Pancreas (tissue), 10 donors: ENCODE data around the gene RCAN1. TPM values are rescaled to one million over a fixed set of nuclear protein-coding genes. Genes with fewer than 3 reads are reported as not detected.
"Not testable (repeated sequence)": the region's sequence is repeated elsewhere in the genome, so short reads cannot be mapped to it uniquely, and the experiment has no call there.

Source experiments
- ATAC-seq, 4 donors: fragments of 200-7000 bp; cut with Tn5 transposase; one replicate each; pipeline versions ENCODE4 v1.8.0 to v1.9.1; 2020; ENCODE audit warnings: mild to moderate bottlenecking in 4 of 4, moderate library complexity in 4 of 4
- DNase-seq, 6 donors: peaks; one replicate each; pipeline ENCODE4 v3.0.0-alpha.2; 2020
- FAIRE-seq: peaks from 2 replicates; lab custom pipeline; 2012; peaks lifted over from hg19 to GRCh38; lab: Jason Lieb, UNC
- H3K27ac ChIP-seq, 4 donors: fragments of 200-600 bp; sonication (generic); 1 replicate in 3 of 4; 2 replicates in 1 of 4; pipeline versions ENCODE4 v1.5.0 to v1.8.0; 2020
- H3K27me3 ChIP-seq, 4 donors: fragments of 200-600 bp; one replicate each; pipeline ENCODE4 v1.8.0; 2021
- H3K36me3 ChIP-seq, 3 donors: fragments of 200-600 bp; sonication (generic) in 1 of 3; one replicate each; pipeline versions ENCODE4 v1.5.0 to v1.8.0; 2020 to 2021
- H3K4me1 ChIP-seq, 3 donors: fragments of 200-600 bp; one replicate each; pipeline ENCODE4 v1.8.0; 2021
- H3K4me3 ChIP-seq, 4 donors: fragments of 200-600 bp; sonication (generic) in 2 of 4; one replicate each; pipeline versions ENCODE4 v1.5.0 to v1.8.0; 2020 to 2021
- H3K9me3 ChIP-seq, 4 donors: fragments of 200-600 bp; one replicate each; pipeline ENCODE4 v1.8.0; 2021
- WGBS, 2 donors: extraction: QIAGEN DNeasy Blood & Tissue Kit; methylation state at CpG; one replicate each; pipeline ENCODE4 v1.1.7; 2013; 5-methylcytosine and 5-hydroxymethylcytosine counted together
- intact Hi-C, 3 donors: fragments of 100-400 bp; cut with DNase I; formaldehyde crosslinking; loops; one replicate each; pipeline versions ENCODE4 v1.11.1 to v1.14.2; 2022
- polyA plus RNA-seq, 2 donors: library from polyadenylated mRNA; stranded (reverse); fragments of 200-250 nt; gene quantifications; one replicate each; pipeline ENCODE4 v1.2.3, GENCODE V29; 2013
- total RNA-seq, 6 donors: library from RNA; stranded (reverse); fragmentation: NEBNext Ultra II Directional in 4 of 6; extraction: Animal tissue kit (Norgen Biotek cat#: 25700) in 4 of 6; gene quantifications; one replicate each; pipeline versions ENCODE4 v1.2.1 to v1.2.4, GENCODE V29; 2021 to 2023
- TF ChIP-seq, protein P1 (sequence below), 4 donors: fragments of 200-600 bp; sonication (generic) in 3 of 4; IDR thresholded peaks; one replicate each; pipeline versions ENCODE4 v1.5.0 to v1.8.0; 2021; ENCODE audit warnings: antibody characterized with exemption in 4 of 4
- donor health status: healthy with polysubstance abuse.
- donor health status: DM: no; HTN: no; CAD: no; lungs with moderate emphysema.
- donor health status: DM: no; HTN: no; CAD: no.
- donor health status: control.
- donor health status: control.
- donor health status: Bipolar disorder and iron deficiency.
- donor health status: DM: yes; HTN: yes; CAD: no.
- donor health status: DM: no; HTN: no; CAD: no.
- donor health status: DM: no; HTN: no; CAD: no.
- donor health status: DM: yes; HTN: yes; CAD: no.

The RCAN1 gene
- total and polyA plus RNA-seq, 8 donors, result 9.5 to 19.7 (median 14.7) TPM

GRCh38 chr21:34501716-34502115 is 113.2 kb downstream of the RCAN1 start:
- no peak for ATAC-seq
- Histone ChIP-seq H3K9me3 (no peaks in the 10 kb centered on the region), H3K27ac (no peak overlapping the region), H3K4me3 (no peak overlapping the region), H3K27me3 (no peaks in the 10 kb centered on the region), H3K36me3 (no peaks in the 10 kb centered on the region), H3K4me1 (no peaks in the 10 kb centered on the region)
- peak in 1 of 6 donors; percentile 1 for DNase-seq
- 67 to 80% methylated on average over 1 of the region's 1 CpG for WGBS, 2 donors
- intact Hi-C loops, result no loop called here
- TF ChIP-seq, protein P1, sequence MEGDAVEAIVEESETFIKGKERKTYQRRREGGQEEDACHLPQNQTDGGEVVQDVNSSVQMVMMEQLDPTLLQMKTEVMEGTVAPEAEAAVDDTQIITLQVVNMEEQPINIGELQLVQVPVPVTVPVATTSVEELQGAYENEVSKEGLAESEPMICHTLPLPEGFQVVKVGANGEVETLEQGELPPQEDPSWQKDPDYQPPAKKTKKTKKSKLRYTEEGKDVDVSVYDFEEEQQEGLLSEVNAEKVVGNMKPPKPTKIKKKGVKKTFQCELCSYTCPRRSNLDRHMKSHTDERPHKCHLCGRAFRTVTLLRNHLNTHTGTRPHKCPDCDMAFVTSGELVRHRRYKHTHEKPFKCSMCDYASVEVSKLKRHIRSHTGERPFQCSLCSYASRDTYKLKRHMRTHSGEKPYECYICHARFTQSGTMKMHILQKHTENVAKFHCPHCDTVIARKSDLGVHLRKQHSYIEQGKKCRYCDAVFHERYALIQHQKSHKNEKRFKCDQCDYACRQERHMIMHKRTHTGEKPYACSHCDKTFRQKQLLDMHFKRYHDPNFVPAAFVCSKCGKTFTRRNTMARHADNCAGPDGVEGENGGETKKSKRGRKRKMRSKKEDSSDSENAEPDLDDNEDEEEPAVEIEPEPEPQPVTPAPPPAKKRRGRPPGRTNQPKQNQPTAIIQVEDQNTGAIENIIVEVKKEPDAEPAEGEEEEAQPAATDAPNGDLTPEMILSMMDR (IDR thresholded peaks at IDR 0.05), result no peak
- no peak for FAIRE-seq

DNA sequence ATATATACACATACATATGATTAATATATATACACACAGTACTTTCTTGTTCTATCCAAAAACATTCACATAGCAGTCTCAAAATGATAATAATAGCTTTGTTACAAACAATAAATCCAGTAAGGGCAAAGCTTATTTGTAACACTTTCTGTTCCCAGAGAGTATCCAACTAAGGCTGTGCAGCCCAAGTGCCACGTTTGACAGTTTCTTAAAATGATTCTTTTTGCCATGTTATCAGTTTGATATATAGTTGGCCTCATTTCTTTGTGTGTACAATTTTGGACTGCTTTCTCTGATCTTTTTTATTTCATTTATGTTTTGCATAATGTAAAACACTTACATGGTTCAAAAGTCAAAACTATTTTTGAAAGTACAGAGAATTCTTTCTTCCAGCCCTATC is 114.7 kb downstream of the RCAN1 start:
- intact Hi-C loops, result no loop called here
- no peak overlapping the region for H3K4me3 ChIP-seq
- H3K9me3 ChIP-seq, result no peaks in the 10 kb centered on the region
- 59 to 75% methylated on average over 1 of the region's 1 CpG for WGBS, 2 donors
- no peaks in the 10 kb centered on the region for H3K27me3 ChIP-seq
- H3K27ac ChIP-seq, result no peak overlapping the region
- H3K36me3 ChIP-seq, result no peaks in the 10 kb centered on the region
- FAIRE-seq (no peak), ATAC-seq (no peak), DNase-seq (no peak)
- TF ChIP-seq, protein P1 (IDR thresholded peaks at IDR 0.05), result no peak
- no peaks in the 10 kb centered on the region for H3K4me1 ChIP-seq

GRCh38 chr21:34499116-34499515 is 115.8 kb downstream of the RCAN1 start:
- TF ChIP-seq, protein P1 (IDR thresholded peaks at IDR 0.05), result no peak
- H3K27me3 ChIP-seq, result no peaks in the 10 kb centered on the region
- H3K4me3 ChIP-seq, result no peak overlapping the region
- no peaks in the 10 kb centered on the region for H3K36me3 ChIP-seq
- H3K4me1 ChIP-seq, result no peaks in the 10 kb centered on the region
- no peak for FAIRE-seq
- WGBS, 2 donors, result 78 to 89% methylated on average over 4 of the region's 4 CpGs
- peak in 1 of 6 donors; percentile 3 for DNase-seq
- intact Hi-C loops, result no loop called here
- no peaks in the 10 kb centered on the region for H3K9me3 ChIP-seq
- no peak overlapping the region for H3K27ac ChIP-seq
- no peak for ATAC-seq

- no peaks in the 10 kb centered on the region for H3K4me1 ChIP-seq
- TF ChIP-seq, protein P1 (IDR thresholded peaks at IDR 0.05), result no peak
- no peak overlapping the region for H3K4me3 ChIP-seq
- 77 to 78% methylated on average over 3 of the region's 3 CpGs for WGBS, 2 donors
- H3K27ac ChIP-seq, result no peak overlapping the region
- FAIRE-seq, result no peak
- DNase-seq, result peak in 1 of 6 donors; percentile 5
- H3K36me3 ChIP-seq, result no peaks in the 10 kb centered on the region
- H3K27me3 ChIP-seq, result no peaks in the 10 kb centered on the region
- no peaks in the 10 kb centered on the region for H3K9me3 ChIP-seq
- intact Hi-C loops, result no loop called here
- no peak for ATAC-seq
Observed at GRCh38 chr21:34498623-34499022, 116.3 kb downstream of the RCAN1 start.

- FAIRE-seq, DNase-seq, H3K27me3 ChIP-seq, H3K9me3 ChIP-seq, intact Hi-C loops, H3K4me3 ChIP-seq, H3K36me3 ChIP-seq, H3K27ac ChIP-seq, H3K4me1 ChIP-seq: not testable (repeated sequence)
- no CpG with 5 or more reads among the region's 5 CpGs for WGBS, 2 donors
- peak in 1 of 4 donors; percentile 21 for ATAC-seq
Observed at GRCh38 chr21:34483854-34484253, 131.1 kb downstream of the RCAN1 start.

GRCh38 chr21:34483435-34483834 is 131.5 kb downstream of the RCAN1 start:
- H3K4me1 ChIP-seq, H3K36me3 ChIP-seq, H3K4me3 ChIP-seq, H3K9me3 ChIP-seq, FAIRE-seq, DNase-seq, intact Hi-C loops, H3K27me3 ChIP-seq, H3K27ac ChIP-seq: not testable (repeated sequence)
- ATAC-seq, result peak; percentile 77 to 92 (median 83)
- WGBS, 2 donors, result no CpG with 5 or more reads among the region's 3 CpGs

DNA sequence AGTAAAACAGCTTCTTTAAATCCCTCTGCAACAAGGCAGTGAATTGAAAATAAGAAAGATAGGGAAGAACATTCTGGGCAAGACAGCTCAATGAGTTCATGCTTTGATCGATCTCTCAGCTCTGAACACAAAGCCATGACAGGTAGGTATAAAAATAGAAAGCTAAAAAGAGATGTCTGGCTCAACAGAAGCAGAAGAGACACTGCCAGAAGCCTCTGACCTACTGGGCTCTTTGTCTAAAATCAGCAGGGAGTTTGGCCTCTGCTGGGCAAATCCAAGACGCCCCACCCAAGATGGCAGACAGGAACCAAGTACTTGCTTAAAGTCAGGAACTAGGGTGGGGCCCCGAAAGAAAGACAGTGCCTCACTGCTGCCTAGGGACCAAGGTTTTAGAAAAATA is 147.6 kb downstream of the RCAN1 start:
- DNase-seq, intact Hi-C loops, H3K9me3 ChIP-seq, H3K36me3 ChIP-seq, H3K27me3 ChIP-seq, ATAC-seq, FAIRE-seq, H3K4me1 ChIP-seq, H3K27ac ChIP-seq, H3K4me3 ChIP-seq: not testable (repeated sequence)
- WGBS, 2 donors, result no CpG with 5 or more reads among the region's 3 CpGs
